ENCODE results near the gene MSS51. TPM values are rescaled to one million over a fixed set of nuclear protein-coding genes. Genes with fewer than 3 reads are reported as not detected.

MSS51 gene
- 2.6 and 3.3 TPM in 2 replicates for total RNA-seq

GRCh38 chr10:73433538-73433867 lies at the start of gene MSS51:
TSS of gene MSS51 (minus strand) at chr10:73433561. CDS start at chr10:73428284, 5,277 bp downstream.
- no peaks in the 10 kb centered on the region for H3K9me3 Mint-ChIP-seq
- H3K36me3 Mint-ChIP-seq (ENCODE audit: low read depth), result peaks cover 36% of the 10 kb centered on the region
- H3K4me1 Mint-ChIP-seq (ENCODE audit: low read depth), result peaks cover 18% of the 10 kb centered on the region
- no peak within 1 kb of the TSS for H3K4me3 Mint-ChIP-seq (ENCODE audit: low read depth)
- H3K27me3 Mint-ChIP-seq (ENCODE audit: low read depth), result no peaks in the 10 kb centered on the region
- DNase-seq (ENCODE audit: low spot score), result no peak
- intact Hi-C loops (cut with micrococcal nuclease), result no loop called here
- peak within 1 kb of the TSS; percentile 48 for H3K27ac Mint-ChIP-seq

GRCh38 chr10:73480158-73480557 lies 46.8 kb upstream of the MSS51 start:
- peaks cover 49% of the 10 kb centered on the region for H3K36me3 Mint-ChIP-seq (ENCODE audit: low read depth)
- peak overlapping the region; percentile 39 for H3K4me3 Mint-ChIP-seq (ENCODE audit: low read depth)
- intact Hi-C loops (cut with micrococcal nuclease), result loop anchor here (1.0 to 5.0 kb wide), 4 partner anchors 13 to 577 kb away; no protein-coding TSS in a partner anchor
- peaks cover 32% of the 10 kb centered on the region for H3K4me1 Mint-ChIP-seq (ENCODE audit: low read depth)
- DNase-seq (ENCODE audit: low spot score), result no peak
- H3K27ac Mint-ChIP-seq, result peak overlapping the region; percentile 53
- H3K9me3 Mint-ChIP-seq, result peaks cover 3% of the 10 kb centered on the region
- H3K27me3 Mint-ChIP-seq (ENCODE audit: low read depth), result no peaks in the 10 kb centered on the region

GRCh38 chr10:73478636-73479035 lies 45.3 kb upstream of the MSS51 start:
- Mint-ChIP-seq H3K27me3 (ENCODE audit: low read depth) (no peaks in the 10 kb centered on the region), H3K27ac (peak overlapping the region; percentile 82), H3K36me3 (ENCODE audit: low read depth) (peaks cover 55% of the 10 kb centered on the region), H3K9me3 (peaks cover 3% of the 10 kb centered on the region), H3K4me3 (ENCODE audit: low read depth) (peak overlapping the region; percentile 60), H3K4me1 (ENCODE audit: low read depth) (peaks cover 35% of the 10 kb centered on the region)
- DNase-seq (ENCODE audit: low spot score), result no peak
- intact Hi-C loops (cut with micrococcal nuclease), result no loop called here

GRCh38 chr10:73471226-73471625 lies 37.9 kb upstream of the MSS51 start:
- Mint-ChIP-seq H3K4me1 (ENCODE audit: low read depth) (peaks cover 25% of the 10 kb centered on the region), H3K9me3 (no peaks in the 10 kb centered on the region), H3K27ac (no peak overlapping the region), H3K4me3 (ENCODE audit: low read depth) (no peak overlapping the region), H3K36me3 (ENCODE audit: low read depth) (peaks cover 63% of the 10 kb centered on the region), H3K27me3 (ENCODE audit: low read depth) (no peaks in the 10 kb centered on the region)
- intact Hi-C loops (cut with micrococcal nuclease), result no loop called here
- no peak for DNase-seq (ENCODE audit: low spot score)

- H3K9me3 Mint-ChIP-seq, result no peaks in the 10 kb centered on the region
- peaks cover 23% of the 10 kb centered on the region for H3K4me1 Mint-ChIP-seq (ENCODE audit: low read depth)
- H3K27me3 Mint-ChIP-seq (ENCODE audit: low read depth), result no peaks in the 10 kb centered on the region
- peaks cover 60% of the 10 kb centered on the region for H3K36me3 Mint-ChIP-seq (ENCODE audit: low read depth)
- no peak overlapping the region for H3K27ac Mint-ChIP-seq
- no peak overlapping the region for H3K4me3 Mint-ChIP-seq (ENCODE audit: low read depth)
- DNase-seq (ENCODE audit: low spot score), result no peak
- intact Hi-C loops (cut with micrococcal nuclease), result no loop called here
These were observed 36.2 kb upstream of the MSS51 start for GRCh38 chr10:73469579-73469978.

- Mint-ChIP-seq H3K9me3 (no peaks in the 10 kb centered on the region), H3K4me1 (ENCODE audit: low read depth) (peaks cover 24% of the 10 kb centered on the region), H3K4me3 (ENCODE audit: low read depth) (no peak overlapping the region), H3K27ac (peak overlapping the region; percentile 28), H3K36me3 (ENCODE audit: low read depth) (peaks cover 58% of the 10 kb centered on the region), H3K27me3 (ENCODE audit: low read depth) (no peaks in the 10 kb centered on the region)
- intact Hi-C loops (cut with micrococcal nuclease), result loop anchor here (1.0 kb wide), 1 partner anchor 13 kb away; no protein-coding TSS in a partner anchor
- no peak for DNase-seq (ENCODE audit: low spot score)
These were observed 33.8 kb upstream of the MSS51 start for GRCh38 chr10:73467206-73467605.

GRCh38 chr10:73465978-73466726 lies 32.8 kb upstream of the MSS51 start:
- no peak overlapping the region for H3K27ac Mint-ChIP-seq
- no peak overlapping the region for H3K4me3 Mint-ChIP-seq (ENCODE audit: low read depth)
- H3K36me3 Mint-ChIP-seq (ENCODE audit: low read depth), result peaks cover 53% of the 10 kb centered on the region

GRCh38 chr10:73460897-73461296 lies 27.5 kb upstream of the MSS51 start:
- no peaks in the 10 kb centered on the region for H3K27me3 Mint-ChIP-seq (ENCODE audit: low read depth)
- H3K4me3 Mint-ChIP-seq (ENCODE audit: low read depth), result no peak overlapping the region
- H3K27ac Mint-ChIP-seq, result no peak overlapping the region
- H3K4me1 Mint-ChIP-seq (ENCODE audit: low read depth), result peaks cover 6% of the 10 kb centered on the region
- intact Hi-C loops (cut with micrococcal nuclease), result no loop called here
- H3K36me3 Mint-ChIP-seq (ENCODE audit: low read depth), result peaks cover 44% of the 10 kb centered on the region
- H3K9me3 Mint-ChIP-seq, result no peaks in the 10 kb centered on the region
- no peak for DNase-seq (ENCODE audit: low spot score)

More at GRCh38 chr10:73465978-73466726, 32.8 kb upstream of the MSS51 start:
- DNase-seq (ENCODE audit: low spot score), result no peak
- no peaks in the 10 kb centered on the region for H3K27me3 Mint-ChIP-seq (ENCODE audit: low read depth)
- H3K9me3 Mint-ChIP-seq, result no peaks in the 10 kb centered on the region
- peaks cover 24% of the 10 kb centered on the region for H3K4me1 Mint-ChIP-seq (ENCODE audit: low read depth)
- intact Hi-C loops (cut with micrococcal nuclease), result no loop called here

- DNase-seq (ENCODE audit: low spot score), result no peak
- H3K36me3 Mint-ChIP-seq (ENCODE audit: low read depth), result peaks cover 38% of the 10 kb centered on the region
- peaks cover 6% of the 10 kb centered on the region for H3K4me1 Mint-ChIP-seq (ENCODE audit: low read depth)
- no peak overlapping the region for H3K27ac Mint-ChIP-seq
- no peak overlapping the region for H3K4me3 Mint-ChIP-seq (ENCODE audit: low read depth)
- H3K9me3 Mint-ChIP-seq, result no peaks in the 10 kb centered on the region
- intact Hi-C loops (cut with micrococcal nuclease), result no loop called here
- no peaks in the 10 kb centered on the region for H3K27me3 Mint-ChIP-seq (ENCODE audit: low read depth)
These were observed 26.4 kb upstream of the MSS51 start for GRCh38 chr10:73459683-73460314.

- Mint-ChIP-seq H3K4me3 (ENCODE audit: low read depth) (no peak overlapping the region), H3K4me1 (ENCODE audit: low read depth) (peaks cover 5% of the 10 kb centered on the region), H3K27me3 (ENCODE audit: low read depth) (no peaks in the 10 kb centered on the region), H3K36me3 (ENCODE audit: low read depth) (peaks cover 41% of the 10 kb centered on the region), H3K27ac (no peak overlapping the region), H3K9me3 (no peaks in the 10 kb centered on the region)
- no peak for DNase-seq (ENCODE audit: low spot score)
- intact Hi-C loops (cut with micrococcal nuclease), result no loop called here
These were observed 23.0 kb upstream of the MSS51 start for GRCh38 chr10:73456187-73456890.

GRCh38 chr10:73449113-73449512 lies 15.8 kb upstream of the MSS51 start:
- H3K4me1 Mint-ChIP-seq (ENCODE audit: low read depth), result peaks cover 1% of the 10 kb centered on the region
- no peak for DNase-seq (ENCODE audit: low spot score)
- no peak overlapping the region for H3K27ac Mint-ChIP-seq
- H3K27me3 Mint-ChIP-seq (ENCODE audit: low read depth), result no peaks in the 10 kb centered on the region
- H3K9me3 Mint-ChIP-seq, result no peaks in the 10 kb centered on the region
- intact Hi-C loops (cut with micrococcal nuclease), result no loop called here
- H3K36me3 Mint-ChIP-seq (ENCODE audit: low read depth), result peaks cover 40% of the 10 kb centered on the region
- H3K4me3 Mint-ChIP-seq (ENCODE audit: low read depth), result no peak overlapping the region

GRCh38 chr10:73448384-73448783 lies 15.0 kb upstream of the MSS51 start:
- Mint-ChIP-seq H3K4me1 (ENCODE audit: low read depth) (peaks cover 1% of the 10 kb centered on the region), H3K4me3 (ENCODE audit: low read depth) (no peak overlapping the region), H3K27ac (no peak overlapping the region), H3K27me3 (ENCODE audit: low read depth) (no peaks in the 10 kb centered on the region), H3K36me3 (ENCODE audit: low read depth) (peaks cover 39% of the 10 kb centered on the region), H3K9me3 (no peaks in the 10 kb centered on the region)
- intact Hi-C loops (cut with micrococcal nuclease), result no loop called here
- no peak for DNase-seq (ENCODE audit: low spot score)

GRCh38 chr10:73446926-73447325 lies 13.6 kb upstream of the MSS51 start:
- Mint-ChIP-seq H3K4me1 (ENCODE audit: low read depth) (peaks cover 3% of the 10 kb centered on the region), H3K27ac (no peak overlapping the region), H3K27me3 (ENCODE audit: low read depth) (no peaks in the 10 kb centered on the region), H3K36me3 (ENCODE audit: low read depth) (peaks cover 37% of the 10 kb centered on the region), H3K4me3 (ENCODE audit: low read depth) (no peak overlapping the region), H3K9me3 (no peaks in the 10 kb centered on the region)
- no peak for DNase-seq (ENCODE audit: low spot score)
- intact Hi-C loops (cut with micrococcal nuclease), result no loop called here
